K562 (cell line): ENCODE data around the gene SSH3. TPM values are rescaled to one million over a fixed set of nuclear protein-coding genes. Genes with fewer than 3 reads are reported as not detected.

Source experiments
- BRD4 ChIP-seq: fragments of 200-600 bp; sonication (generic); IDR thresholded peaks from 2 replicates; pipeline ENCODE4 v1.6.1; 2017; ENCODE audit warnings: inconsistent platforms
- CCNT2 ChIP-seq: IDR thresholded peaks from 2 replicates; pipeline ENCODE4 v1.6.1; 2011; ENCODE audit warnings: borderline replicate concordance, low read depth, mild to moderate bottlenecking, moderate library complexity, mixed read lengths, low read length; ENCODE audit not compliant: insufficient read length; ENCODE audit errors: extremely low read depth
- GABPB1 ChIP-seq: sonication (generic); formaldehyde crosslinking; IDR thresholded peaks from 2 replicates; pipeline ENCODE4 v1.8.0; 2022; ENCODE audit warnings: mild to moderate bottlenecking, missing genetic modification reagents
- GTF2A2 ChIP-seq: IDR thresholded peaks from 2 replicates; pipeline ENCODE4 v1.6.1; 2016; ENCODE audit warnings: mild to moderate bottlenecking, missing genetic modification characterization, missing compliant biosample characterization
- PHF8 ChIP-seq: fragments of 200-600 bp; sonication (generic); IDR thresholded peaks from 2 replicates; pipeline ENCODE4 v1.6.1; 2012; ENCODE audit warnings: mixed run types, mild to moderate bottlenecking, inconsistent platforms, low read length, moderate library complexity, borderline replicate concordance
- SMAD1 ChIP-seq: fragments of 150-350 bp; IDR thresholded peaks from 2 replicates; pipeline ENCODE4 v1.6.1; 2014; ENCODE audit warnings: low read length, low read depth; ENCODE audit not compliant: partially characterized antibody
- TBP ChIP-seq: optimal IDR thresholded peaks from 2 replicates; pipeline ENCODE3; 2011; ENCODE audit warnings: low read depth, low read length, improper control_type of control experiment
- ZBTB17 ChIP-seq: fragments of 450-650 bp; formaldehyde crosslinking; IDR thresholded peaks from 2 replicates; pipeline ENCODE4 v1.4.0; 2020; ENCODE audit warnings: mild to moderate bottlenecking
- ZC3H4 ChIP-seq: sonication (generic); formaldehyde crosslinking; IDR thresholded peaks from 2 replicates; pipeline ENCODE4 v1.9.0; 2021; ENCODE audit warnings: missing genetic modification reagents, borderline replicate concordance
- ZFX ChIP-seq: sonication (generic); formaldehyde crosslinking; IDR thresholded peaks from 2 replicates; pipeline ENCODE4 v1.8.0; 2022; ENCODE audit warnings: mild to moderate bottlenecking, missing genetic modification reagents, moderate library complexity
- polyA plus RNA-seq, 8 experiments: library from polyadenylated mRNA; depleted of rRNA in 4 of 8; stranded (reverse) in 5 of 8; unstranded in 3 of 8; fragments of >200 nt; fragmentation: Nextera tagmentation in 2 of 8; fragmentation: Illumina TruSeq in 1 of 8; extraction: Ambion mirVana in 2 of 8; extraction: Trizol in 1 of 8; gene quantifications; 2 replicates each; pipeline versions ENCODE4 v1.2.1 to v1.2.3, GENCODE V29; 2011 to 2014; ENCODE audit warnings: inconsistent platforms in 1 of 8, missing spikeins in 1 of 8
- total RNA-seq, 7 experiments: library from RNA; depleted of rRNA in 6 of 7; stranded (reverse); fragments of >200 nt in 6 of 7; fragmentation: Illumina TruSeq in 2 of 7; extraction: Trizol in 2 of 7; gene quantifications; 2 replicates each; pipeline versions ENCODE4 v1.2.1 to v1.2.3, GENCODE V29; 2011 to 2021; ENCODE audit warnings: low replicate concordance in 1 of 7
- TF ChIP-seq, protein P1 (sequence below), 3 experiments: IDR thresholded peaks in 2 of 3; conservative IDR thresholded peaks in 1 of 3; 2 replicates each; pipeline ENCODE4 v1.5.1; 2011 to 2012; ENCODE audit warnings: low read length in 3 of 3, mild to moderate bottlenecking in 3 of 3, control low read depth in 2 of 3, improper control_type of control experiment in 1 of 3, inconsistent platforms in 1 of 3, low read depth in 1 of 3, mixed read lengths in 1 of 3, moderate library complexity in 1 of 3; ENCODE audit not compliant: insufficient read depth in 2 of 3
- TF ChIP-seq, protein P2 (sequence below): IDR thresholded peaks from 2 replicates; pipeline ENCODE4 v1.6.1; 2012; ENCODE audit warnings: low read depth, low read length, improper control_type of control experiment, borderline replicate concordance
- TF ChIP-seq, protein P3 (sequence below): fragments of 200-800 bp; sonication (Bioruptor generic); IDR thresholded peaks from 2 replicates; pipeline ENCODE4 v1.6.1; 2017; ENCODE audit warnings: missing genetic modification characterization, missing compliant biosample characterization
- TF ChIP-seq, protein P4 (sequence below): fragments of 200-400 bp; formaldehyde crosslinking; IDR thresholded peaks from 2 replicates; pipeline ENCODE4 v1.6.1; 2017; ENCODE audit warnings: mild to moderate bottlenecking, low read depth, low read length, moderate library complexity
- TF ChIP-seq, protein P5 (sequence below): sonication (generic); formaldehyde crosslinking; IDR thresholded peaks from 2 replicates; pipeline ENCODE4 v1.8.0; 2022; ENCODE audit warnings: missing genetic modification reagents, mild to moderate bottlenecking, borderline replicate concordance

SSH3 gene
- total and polyA plus RNA-seq, 9 of the 15 experiments (the other 6 are each of a cell fraction or from before 2014, with no cell fraction given): 0.07 to 1.0 (median 0.24) TPM; not detected in 3

DNA sequence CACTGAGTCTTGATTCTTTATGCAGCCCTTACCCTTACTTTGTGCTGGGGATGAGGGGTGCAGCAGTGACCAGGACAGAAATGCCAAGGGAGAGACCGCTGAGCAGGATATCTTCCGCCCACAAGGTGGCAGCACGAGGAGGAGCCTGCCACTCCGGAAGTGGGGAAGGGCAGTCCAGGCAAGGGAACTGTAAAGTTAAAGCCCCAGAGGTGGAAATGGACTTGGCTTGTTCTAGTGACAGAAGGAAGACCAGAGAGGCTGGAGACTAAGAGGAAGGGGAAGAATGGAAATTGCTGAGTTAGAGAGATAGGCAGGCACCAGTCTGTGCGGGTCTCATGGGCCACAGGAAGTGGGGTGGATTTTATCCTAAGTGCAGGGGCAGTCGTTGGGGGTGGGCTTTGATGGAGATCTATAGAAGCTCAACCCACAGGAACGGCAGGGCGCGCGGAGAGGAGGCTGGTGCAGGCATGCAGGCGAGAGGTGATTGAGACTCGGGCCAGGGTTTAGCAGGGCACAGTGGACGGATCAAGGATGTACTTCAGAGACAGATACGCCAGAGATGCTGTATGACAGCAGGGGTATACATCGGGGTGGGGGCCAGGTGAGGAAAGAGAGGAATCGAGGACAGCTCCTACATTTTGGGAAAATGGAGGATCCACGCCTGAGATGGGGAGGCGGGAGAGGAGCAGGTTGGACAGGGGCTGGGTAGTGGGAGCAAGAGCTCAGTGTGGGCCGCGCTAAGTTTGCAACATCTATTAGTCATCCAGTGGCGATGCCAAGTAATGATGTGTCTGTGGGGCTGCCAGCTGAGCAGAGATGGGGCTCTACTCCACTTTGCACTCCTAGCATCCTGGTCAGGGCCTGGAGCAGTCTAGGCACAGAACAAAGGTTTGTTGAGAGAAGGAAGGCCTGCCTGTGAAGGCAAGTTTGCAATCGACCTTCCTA is 40.3 kb upstream of the SSH3 start (continued):
- TF ChIP-seq PHF8: no peak; the same call in 1 of the 2 replicates
- TF ChIP-seq, protein P1, sequence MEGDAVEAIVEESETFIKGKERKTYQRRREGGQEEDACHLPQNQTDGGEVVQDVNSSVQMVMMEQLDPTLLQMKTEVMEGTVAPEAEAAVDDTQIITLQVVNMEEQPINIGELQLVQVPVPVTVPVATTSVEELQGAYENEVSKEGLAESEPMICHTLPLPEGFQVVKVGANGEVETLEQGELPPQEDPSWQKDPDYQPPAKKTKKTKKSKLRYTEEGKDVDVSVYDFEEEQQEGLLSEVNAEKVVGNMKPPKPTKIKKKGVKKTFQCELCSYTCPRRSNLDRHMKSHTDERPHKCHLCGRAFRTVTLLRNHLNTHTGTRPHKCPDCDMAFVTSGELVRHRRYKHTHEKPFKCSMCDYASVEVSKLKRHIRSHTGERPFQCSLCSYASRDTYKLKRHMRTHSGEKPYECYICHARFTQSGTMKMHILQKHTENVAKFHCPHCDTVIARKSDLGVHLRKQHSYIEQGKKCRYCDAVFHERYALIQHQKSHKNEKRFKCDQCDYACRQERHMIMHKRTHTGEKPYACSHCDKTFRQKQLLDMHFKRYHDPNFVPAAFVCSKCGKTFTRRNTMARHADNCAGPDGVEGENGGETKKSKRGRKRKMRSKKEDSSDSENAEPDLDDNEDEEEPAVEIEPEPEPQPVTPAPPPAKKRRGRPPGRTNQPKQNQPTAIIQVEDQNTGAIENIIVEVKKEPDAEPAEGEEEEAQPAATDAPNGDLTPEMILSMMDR (IDR thresholded peaks at IDR 0.05 in 2 of 3, conservative IDR thresholded peaks at IDR 0.05 in 1 of 3; ENCODE audit: insufficient read depth in 2 of 3, low read depth in 1 of 3, low read length in 3 of 3): peak; percentile 86 to 95 (median 94)
- TF ChIP-seq, protein P2, sequence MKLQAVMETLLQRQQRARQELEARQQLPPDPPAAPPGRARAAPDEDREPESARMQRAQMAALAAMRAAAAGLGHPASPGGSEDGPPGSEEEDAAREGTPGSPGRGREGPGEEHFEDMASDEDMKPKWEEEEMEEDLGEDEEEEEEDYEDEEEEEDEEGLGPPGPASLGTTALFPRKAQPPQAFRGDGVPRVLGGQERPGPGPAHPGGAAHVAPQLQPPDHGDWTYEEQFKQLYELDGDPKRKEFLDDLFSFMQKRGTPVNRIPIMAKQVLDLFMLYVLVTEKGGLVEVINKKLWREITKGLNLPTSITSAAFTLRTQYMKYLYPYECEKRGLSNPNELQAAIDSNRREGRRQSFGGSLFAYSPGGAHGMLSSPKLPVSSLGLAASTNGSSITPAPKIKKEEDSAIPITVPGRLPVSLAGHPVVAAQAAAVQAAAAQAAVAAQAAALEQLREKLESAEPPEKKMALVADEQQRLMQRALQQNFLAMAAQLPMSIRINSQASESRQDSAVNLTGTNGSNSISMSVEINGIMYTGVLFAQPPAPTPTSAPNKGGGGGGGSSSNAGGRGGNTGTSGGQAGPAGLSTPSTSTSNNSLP: no peak
- TF ChIP-seq GABPB1 (CRISPR knock-in tag): peak; percentile 82
- TF ChIP-seq ZC3H4 (CRISPR knock-in tag): no peak
- TF ChIP-seq BRD4: no peak
- peak; percentile 8 for TF ChIP-seq SMAD1
- TF ChIP-seq GTF2A2 (tag): no peak
- TF ChIP-seq ZFX (CRISPR knock-in tag): 0 out of 2 replicates have a peak, but pooled peaks have one; percentile 9
- TF ChIP-seq, protein P3, sequence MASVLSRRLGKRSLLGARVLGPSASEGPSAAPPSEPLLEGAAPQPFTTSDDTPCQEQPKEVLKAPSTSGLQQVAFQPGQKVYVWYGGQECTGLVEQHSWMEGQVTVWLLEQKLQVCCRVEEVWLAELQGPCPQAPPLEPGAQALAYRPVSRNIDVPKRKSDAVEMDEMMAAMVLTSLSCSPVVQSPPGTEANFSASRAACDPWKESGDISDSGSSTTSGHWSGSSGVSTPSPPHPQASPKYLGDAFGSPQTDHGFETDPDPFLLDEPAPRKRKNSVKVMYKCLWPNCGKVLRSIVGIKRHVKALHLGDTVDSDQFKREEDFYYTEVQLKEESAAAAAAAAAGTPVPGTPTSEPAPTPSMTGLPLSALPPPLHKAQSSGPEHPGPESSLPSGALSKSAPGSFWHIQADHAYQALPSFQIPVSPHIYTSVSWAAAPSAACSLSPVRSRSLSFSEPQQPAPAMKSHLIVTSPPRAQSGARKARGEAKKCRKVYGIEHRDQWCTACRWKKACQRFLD (CRISPR knock-in tag): peak; percentile 47; the same call in 1 of the 2 replicates
- TF ChIP-seq, protein P4, sequence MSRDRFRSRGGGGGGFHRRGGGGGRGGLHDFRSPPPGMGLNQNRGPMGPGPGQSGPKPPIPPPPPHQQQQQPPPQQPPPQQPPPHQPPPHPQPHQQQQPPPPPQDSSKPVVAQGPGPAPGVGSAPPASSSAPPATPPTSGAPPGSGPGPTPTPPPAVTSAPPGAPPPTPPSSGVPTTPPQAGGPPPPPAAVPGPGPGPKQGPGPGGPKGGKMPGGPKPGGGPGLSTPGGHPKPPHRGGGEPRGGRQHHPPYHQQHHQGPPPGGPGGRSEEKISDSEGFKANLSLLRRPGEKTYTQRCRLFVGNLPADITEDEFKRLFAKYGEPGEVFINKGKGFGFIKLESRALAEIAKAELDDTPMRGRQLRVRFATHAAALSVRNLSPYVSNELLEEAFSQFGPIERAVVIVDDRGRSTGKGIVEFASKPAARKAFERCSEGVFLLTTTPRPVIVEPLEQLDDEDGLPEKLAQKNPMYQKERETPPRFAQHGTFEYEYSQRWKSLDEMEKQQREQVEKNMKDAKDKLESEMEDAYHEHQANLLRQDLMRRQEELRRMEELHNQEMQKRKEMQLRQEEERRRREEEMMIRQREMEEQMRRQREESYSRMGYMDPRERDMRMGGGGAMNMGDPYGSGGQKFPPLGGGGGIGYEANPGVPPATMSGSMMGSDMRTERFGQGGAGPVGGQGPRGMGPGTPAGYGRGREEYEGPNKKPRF: no peak
- TF ChIP-seq, protein P5, sequence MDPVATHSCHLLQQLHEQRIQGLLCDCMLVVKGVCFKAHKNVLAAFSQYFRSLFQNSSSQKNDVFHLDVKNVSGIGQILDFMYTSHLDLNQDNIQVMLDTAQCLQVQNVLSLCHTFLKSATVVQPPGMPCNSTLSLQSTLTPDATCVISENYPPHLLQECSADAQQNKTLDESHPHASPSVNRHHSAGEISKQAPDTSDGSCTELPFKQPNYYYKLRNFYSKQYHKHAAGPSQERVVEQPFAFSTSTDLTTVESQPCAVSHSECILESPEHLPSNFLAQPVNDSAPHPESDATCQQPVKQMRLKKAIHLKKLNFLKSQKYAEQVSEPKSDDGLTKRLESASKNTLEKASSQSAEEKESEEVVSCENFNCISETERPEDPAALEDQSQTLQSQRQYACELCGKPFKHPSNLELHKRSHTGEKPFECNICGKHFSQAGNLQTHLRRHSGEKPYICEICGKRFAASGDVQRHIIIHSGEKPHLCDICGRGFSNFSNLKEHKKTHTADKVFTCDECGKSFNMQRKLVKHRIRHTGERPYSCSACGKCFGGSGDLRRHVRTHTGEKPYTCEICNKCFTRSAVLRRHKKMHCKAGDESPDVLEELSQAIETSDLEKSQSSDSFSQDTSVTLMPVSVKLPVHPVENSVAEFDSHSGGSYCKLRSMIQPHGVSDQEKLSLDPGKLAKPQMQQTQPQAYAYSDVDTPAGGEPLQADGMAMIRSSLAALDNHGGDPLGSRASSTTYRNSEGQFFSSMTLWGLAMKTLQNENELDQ: no peak
- no peak for TF ChIP-seq CCNT2
- peak; percentile 34 for TF ChIP-seq TBP
- 0 out of 2 replicates have a peak, but pooled peaks have one; percentile 50 for TF ChIP-seq ZBTB17 (CRISPR knock-in tag)
